Measurements from ENCODE around the gene NUS1. TPM values are rescaled to one million over a fixed set of nuclear protein-coding genes. Genes with fewer than 3 reads are reported as not detected.
"Not testable (repeated sequence)": the region's sequence is repeated elsewhere in the genome, so short reads cannot be mapped to it uniquely, and the experiment has no call there.

NUS1 gene
- polyA plus RNA-seq, 2 donors, result 9.2 to 13.3 TPM

DNA sequence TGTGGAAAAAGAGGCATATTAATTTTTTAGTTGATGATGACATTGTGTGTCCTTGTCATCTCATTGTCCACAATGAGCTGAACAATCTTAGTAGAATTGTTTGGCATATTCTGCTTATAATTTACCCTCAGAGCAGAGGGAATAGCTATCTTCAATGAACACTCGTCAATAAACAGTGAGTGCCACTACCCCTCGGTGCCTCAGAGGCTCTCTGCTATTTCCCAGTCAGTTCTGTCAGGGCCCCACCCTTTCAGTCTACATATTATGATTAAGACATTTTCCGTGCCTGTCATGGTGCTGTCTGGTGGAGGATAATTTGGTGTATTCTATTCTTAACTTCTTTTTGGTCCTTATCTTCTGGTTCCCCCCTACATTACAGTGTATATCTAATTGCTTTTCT, 31.2 kb downstream of the NUS1 start:
- no peaks in the 10 kb centered on the region for H3K9me3 ChIP-seq (ENCODE audit: control insufficient read depth in 2 of 2, insufficient read depth in 1 of 2, low read depth in 1 of 2, low read length in 1 of 2)
- H3K36me3 ChIP-seq (ENCODE audit: control insufficient read depth in 2 of 2, insufficient read depth in 2 of 2, low read length in 1 of 2), result peaks cover 4% of the 10 kb centered on the region in 2 donors
- no peak overlapping the region for H3K4me3 ChIP-seq (ENCODE audit: low read depth in 1 of 2, low read length in 2 of 2)
- H3K27me3 ChIP-seq (ENCODE audit: control insufficient read depth in 1 of 2, insufficient read depth in 2 of 2, low read length in 2 of 2), result no peaks in the 10 kb centered on the region
- H3K4me1 ChIP-seq (ENCODE audit: control insufficient read depth in 2 of 2, insufficient read depth in 2 of 2, low read length in 1 of 2), result no peaks in the 10 kb centered on the region
- WGBS, 2 donors, result 75 to 86% methylated on average over 3 of the region's 3 CpGs
- no peak overlapping the region for H3K27ac ChIP-seq (ENCODE audit: low read depth in 2 of 2, low read length in 1 of 2)

DNA sequence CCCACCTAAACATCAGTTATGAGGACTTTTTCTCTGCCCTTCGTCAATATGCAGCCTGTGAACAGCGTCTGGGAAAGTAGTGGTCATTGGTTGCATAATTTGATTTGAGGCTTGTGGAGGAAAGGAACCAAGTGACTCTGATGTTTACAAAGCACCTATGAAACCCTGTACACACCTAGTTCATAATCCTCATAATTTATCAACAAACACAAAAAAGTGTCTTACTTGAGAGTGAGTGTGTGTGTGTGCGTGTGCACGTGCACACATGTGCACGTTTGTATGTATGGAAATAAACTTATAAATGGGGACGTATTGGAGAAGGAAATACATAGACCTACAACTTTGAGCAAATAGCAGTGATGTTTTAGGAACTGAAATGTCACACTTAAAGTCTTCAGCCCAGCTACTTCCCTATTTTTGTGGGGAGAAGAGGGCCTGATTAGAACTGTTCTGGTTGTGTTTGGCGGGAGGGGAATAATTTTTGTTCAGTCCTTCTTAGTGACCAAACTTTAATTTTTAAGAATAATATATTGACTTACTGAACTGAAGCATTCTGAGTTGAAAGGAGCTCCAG, 31.8 kb downstream of the NUS1 start:
- H3K36me3 ChIP-seq (ENCODE audit: control insufficient read depth in 2 of 2, insufficient read depth in 2 of 2, low read length in 1 of 2); H3K4me1 ChIP-seq (ENCODE audit: control insufficient read depth in 2 of 2, insufficient read depth in 2 of 2, low read length in 1 of 2); H3K27ac ChIP-seq (ENCODE audit: low read depth in 2 of 2, low read length in 1 of 2); H3K9me3 ChIP-seq (ENCODE audit: control insufficient read depth in 2 of 2, insufficient read depth in 1 of 2, low read depth in 1 of 2, low read length in 1 of 2); H3K4me3 ChIP-seq (ENCODE audit: low read depth in 1 of 2, low read length in 2 of 2); H3K27me3 ChIP-seq (ENCODE audit: control insufficient read depth in 1 of 2, insufficient read depth in 2 of 2, low read length in 2 of 2): not testable (repeated sequence)
- 83 to 87% methylated on average over 6 of the region's 7 CpGs for WGBS, 2 donors

DNA sequence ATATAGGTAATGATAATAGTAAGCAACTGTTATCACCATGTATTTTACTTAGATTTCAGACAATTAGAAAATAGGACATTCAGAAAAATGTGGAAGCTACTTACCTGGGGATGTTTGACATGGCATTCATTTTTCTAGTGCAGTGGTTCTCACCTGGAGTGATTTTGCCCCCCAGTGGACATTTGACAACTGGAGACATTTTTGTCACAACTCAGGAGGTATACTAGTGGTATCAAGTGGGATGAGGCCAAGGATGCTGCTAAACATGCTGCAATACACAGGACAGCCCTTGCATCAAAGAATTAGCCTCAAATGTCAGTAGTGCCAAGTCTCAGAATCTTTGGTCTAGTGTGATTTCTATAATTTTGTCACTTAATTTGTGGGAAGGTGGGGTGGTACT, 36.1 kb downstream of the NUS1 start:
- Histone ChIP-seq H3K27me3 (ENCODE audit: control insufficient read depth in 1 of 2, insufficient read depth in 2 of 2, low read length in 2 of 2) (no peaks in the 10 kb centered on the region), H3K4me3 (ENCODE audit: low read depth in 1 of 2, low read length in 2 of 2) (no peak overlapping the region)

DNA sequence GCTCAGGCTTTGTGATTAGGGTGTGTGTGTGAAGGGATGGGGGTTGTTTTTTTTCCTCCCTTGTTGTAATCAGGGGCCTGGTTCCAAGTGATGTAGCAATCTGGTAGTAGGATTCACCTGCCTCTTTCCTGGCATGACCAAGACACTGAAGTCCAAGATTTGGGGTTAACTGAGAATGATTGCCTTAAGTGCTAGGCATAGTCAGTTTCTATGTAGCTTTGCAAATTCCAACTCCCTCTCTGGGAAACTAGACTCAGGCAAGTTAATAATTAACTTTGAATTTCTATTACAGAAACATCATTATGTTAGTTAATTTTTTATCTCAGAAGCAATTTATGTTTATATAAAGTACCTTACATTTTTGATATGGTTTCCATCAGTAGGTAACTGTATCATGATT, 43.6 kb downstream of the NUS1 start:
- H3K27ac ChIP-seq (ENCODE audit: low read depth in 2 of 2, low read length in 1 of 2), result no peak overlapping the region
- no peaks in the 10 kb centered on the region for H3K27me3 ChIP-seq (ENCODE audit: control insufficient read depth in 1 of 2, insufficient read depth in 2 of 2, low read length in 2 of 2)
- no peaks in the 10 kb centered on the region for H3K9me3 ChIP-seq (ENCODE audit: control insufficient read depth in 2 of 2, insufficient read depth in 1 of 2, low read depth in 1 of 2, low read length in 1 of 2)
- no peaks in the 10 kb centered on the region for H3K36me3 ChIP-seq (ENCODE audit: control insufficient read depth in 2 of 2, insufficient read depth in 2 of 2, low read length in 1 of 2)
- H3K4me3 ChIP-seq (ENCODE audit: low read depth in 1 of 2, low read length in 2 of 2), result no peak overlapping the region
- no peaks in the 10 kb centered on the region for H3K4me1 ChIP-seq (ENCODE audit: control insufficient read depth in 2 of 2, insufficient read depth in 2 of 2, low read length in 1 of 2)

More for the DNA sequence above, 36.1 kb downstream of the NUS1 start:
- Histone ChIP-seq H3K36me3 (ENCODE audit: control insufficient read depth in 2 of 2, insufficient read depth in 2 of 2, low read length in 1 of 2) (peaks cover 2 to 3% of the 10 kb centered on the region in 2 donors), H3K4me1 (ENCODE audit: control insufficient read depth in 2 of 2, insufficient read depth in 2 of 2, low read length in 1 of 2) (no peaks in the 10 kb centered on the region), H3K27ac (ENCODE audit: low read depth in 2 of 2, low read length in 1 of 2) (no peak overlapping the region), H3K9me3 (ENCODE audit: control insufficient read depth in 2 of 2, insufficient read depth in 1 of 2, low read depth in 1 of 2, low read length in 1 of 2) (no peaks in the 10 kb centered on the region)

DNA sequence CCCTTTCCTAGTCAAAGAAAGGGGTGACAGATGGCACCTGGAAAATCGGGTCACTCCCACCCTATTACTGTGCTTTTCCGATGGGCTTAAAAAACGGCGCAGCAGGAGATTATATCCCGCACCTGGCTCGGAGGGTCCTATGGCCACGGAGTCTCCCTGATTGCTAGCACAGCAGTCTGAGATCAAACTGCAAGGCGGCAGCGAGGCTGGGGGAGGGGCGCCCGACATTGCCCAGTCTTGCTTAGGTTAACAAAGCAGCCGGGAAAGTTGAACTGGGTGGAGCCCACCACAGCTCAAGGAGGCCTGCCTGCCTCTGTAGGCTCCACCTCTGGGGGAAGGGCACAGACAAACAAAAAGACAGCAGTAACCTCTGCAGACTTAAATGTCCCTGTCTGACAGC, 46.3 kb downstream of the NUS1 start:
- not testable (repeated sequence) for H3K9me3 ChIP-seq (ENCODE audit: control insufficient read depth in 2 of 2, insufficient read depth in 1 of 2, low read depth in 1 of 2, low read length in 1 of 2); H3K4me3 ChIP-seq (ENCODE audit: low read depth in 1 of 2, low read length in 2 of 2); H3K4me1 ChIP-seq (ENCODE audit: control insufficient read depth in 2 of 2, insufficient read depth in 2 of 2, low read length in 1 of 2); H3K36me3 ChIP-seq (ENCODE audit: control insufficient read depth in 2 of 2, insufficient read depth in 2 of 2, low read length in 1 of 2); H3K27me3 ChIP-seq (ENCODE audit: control insufficient read depth in 1 of 2, insufficient read depth in 2 of 2, low read length in 2 of 2); H3K27ac ChIP-seq (ENCODE audit: low read depth in 2 of 2, low read length in 1 of 2)
- WGBS, 2 donors, result 94 to 95% methylated on average over 12 of the region's 12 CpGs

DNA sequence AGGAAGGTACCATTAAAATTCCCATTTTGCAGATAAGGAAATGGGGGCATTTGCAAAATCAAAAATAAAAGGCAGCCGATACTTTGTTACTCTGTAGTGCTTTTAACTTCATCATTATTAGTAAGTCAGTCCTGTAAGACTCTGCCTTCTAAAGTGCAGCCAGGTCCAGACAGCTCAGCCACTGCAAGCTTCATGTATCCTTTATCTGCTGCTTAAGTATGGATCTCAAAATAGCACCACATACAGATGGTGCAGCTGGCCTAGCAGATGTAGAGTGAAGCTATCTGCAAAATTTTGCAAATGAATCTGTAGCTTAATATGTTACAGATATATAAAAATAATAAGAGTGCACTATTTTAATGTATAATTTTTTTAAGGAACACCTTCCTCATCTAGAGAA, 53.4 kb downstream of the NUS1 start:
- no peaks in the 10 kb centered on the region for H3K27me3 ChIP-seq (ENCODE audit: control insufficient read depth in 1 of 2, insufficient read depth in 2 of 2, low read length in 2 of 2)
- H3K4me3 ChIP-seq (ENCODE audit: low read depth in 1 of 2, low read length in 2 of 2), result no peak overlapping the region
- no peaks in the 10 kb centered on the region for H3K36me3 ChIP-seq (ENCODE audit: control insufficient read depth in 2 of 2, insufficient read depth in 2 of 2, low read length in 1 of 2)
- WGBS, 2 donors, result 94 to 97% methylated on average over 1 of the region's 1 CpG
- no peak overlapping the region for H3K27ac ChIP-seq (ENCODE audit: low read depth in 2 of 2, low read length in 1 of 2)
- no peaks in the 10 kb centered on the region for H3K9me3 ChIP-seq (ENCODE audit: control insufficient read depth in 2 of 2, insufficient read depth in 1 of 2, low read depth in 1 of 2, low read length in 1 of 2)
- no peaks in the 10 kb centered on the region for H3K4me1 ChIP-seq (ENCODE audit: control insufficient read depth in 2 of 2, insufficient read depth in 2 of 2, low read length in 1 of 2)

DNA sequence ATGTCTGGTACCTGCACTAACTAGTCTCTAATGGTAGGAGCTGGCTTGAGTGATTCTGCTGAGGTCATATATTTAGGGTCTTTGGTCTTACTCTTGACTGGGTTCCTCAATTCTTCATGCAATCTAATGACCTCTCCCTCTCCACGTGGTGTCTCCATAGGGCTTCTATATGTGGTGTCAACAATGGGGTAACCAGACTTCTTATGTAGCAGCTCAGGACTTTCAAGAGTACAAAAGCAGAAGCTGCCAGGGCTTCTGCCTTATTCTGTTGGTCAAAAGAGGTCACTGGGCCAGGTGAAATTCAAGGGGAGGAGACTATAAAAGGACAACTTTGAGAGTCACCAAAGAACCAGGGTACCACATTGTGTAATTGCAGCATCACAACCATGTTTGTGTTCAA, 54.3 kb downstream of the NUS1 start:
- no peak overlapping the region for H3K27ac ChIP-seq (ENCODE audit: low read depth in 2 of 2, low read length in 1 of 2)
- H3K4me3 ChIP-seq (ENCODE audit: low read depth in 1 of 2, low read length in 2 of 2), result no peak overlapping the region
- no peaks in the 10 kb centered on the region for H3K9me3 ChIP-seq (ENCODE audit: control insufficient read depth in 2 of 2, insufficient read depth in 1 of 2, low read depth in 1 of 2, low read length in 1 of 2)
- no peaks in the 10 kb centered on the region for H3K27me3 ChIP-seq (ENCODE audit: control insufficient read depth in 1 of 2, insufficient read depth in 2 of 2, low read length in 2 of 2)
- no peaks in the 10 kb centered on the region for H3K4me1 ChIP-seq (ENCODE audit: control insufficient read depth in 2 of 2, insufficient read depth in 2 of 2, low read length in 1 of 2)
- 43 to 63% methylated on average over 1 of the region's 1 CpG for WGBS, 2 donors
- H3K36me3 ChIP-seq (ENCODE audit: control insufficient read depth in 2 of 2, insufficient read depth in 2 of 2, low read length in 1 of 2), result no peaks in the 10 kb centered on the region

DNA sequence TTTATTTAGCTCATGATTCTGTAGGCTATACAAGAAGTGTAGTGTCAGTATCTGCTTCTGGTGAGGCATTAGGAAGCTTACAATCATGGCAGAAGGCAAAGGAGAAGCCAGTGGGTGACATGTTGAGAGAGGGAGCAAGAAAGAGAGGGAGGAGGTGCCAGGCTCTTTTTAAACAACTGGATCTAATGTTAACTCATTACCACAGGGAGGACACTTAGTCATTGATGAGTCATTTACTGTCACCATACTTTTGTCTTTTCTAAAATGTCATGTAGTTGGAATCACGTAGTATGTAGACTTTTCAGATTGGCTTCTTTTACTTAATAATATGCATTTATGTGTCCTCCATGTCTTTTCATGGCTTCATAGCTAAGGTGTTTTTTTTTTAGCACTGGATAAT, 58.1 kb downstream of the NUS1 start:
- 59 to 76% methylated on average over 1 of the region's 1 CpG for WGBS, 2 donors
- Histone ChIP-seq H3K4me3 (ENCODE audit: low read depth in 1 of 2, low read length in 2 of 2) (no peak overlapping the region), H3K36me3 (ENCODE audit: control insufficient read depth in 2 of 2, insufficient read depth in 2 of 2, low read length in 1 of 2) (no peaks in the 10 kb centered on the region), H3K9me3 (ENCODE audit: control insufficient read depth in 2 of 2, insufficient read depth in 1 of 2, low read depth in 1 of 2, low read length in 1 of 2) (no peaks in the 10 kb centered on the region), H3K27me3 (ENCODE audit: control insufficient read depth in 1 of 2, insufficient read depth in 2 of 2, low read length in 2 of 2) (no peaks in the 10 kb centered on the region), H3K4me1 (ENCODE audit: control insufficient read depth in 2 of 2, insufficient read depth in 2 of 2, low read length in 1 of 2) (no peaks in the 10 kb centered on the region), H3K27ac (ENCODE audit: low read depth in 2 of 2, low read length in 1 of 2) (no peak overlapping the region)

DNA sequence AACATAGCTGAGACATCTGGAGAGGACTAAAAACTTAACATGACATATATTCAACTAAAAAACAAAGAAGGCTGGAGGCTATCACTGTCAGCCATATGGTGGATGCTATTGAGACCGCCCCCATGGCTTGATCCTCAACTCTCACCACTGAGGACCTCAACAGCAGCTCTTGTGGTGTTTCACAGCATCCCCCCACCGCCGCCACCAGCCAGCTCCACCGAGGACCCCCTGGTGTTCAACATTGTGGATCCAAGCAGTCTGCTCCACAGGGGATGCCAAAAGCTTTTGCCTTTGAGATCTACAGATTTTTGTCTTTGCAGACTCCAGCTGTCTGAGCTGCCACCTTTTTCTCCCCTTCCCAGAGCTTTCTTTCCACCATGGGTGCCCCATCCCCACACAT, 64.6 kb downstream of the NUS1 start:
- no peak overlapping the region for H3K4me3 ChIP-seq (ENCODE audit: low read depth in 1 of 2, low read length in 2 of 2)
- no peak overlapping the region for H3K27ac ChIP-seq (ENCODE audit: low read depth in 2 of 2, low read length in 1 of 2)
- WGBS, 2 donors, result 56 to 64% methylated on average over 4 of the region's 4 CpGs
- H3K9me3 ChIP-seq (ENCODE audit: control insufficient read depth in 2 of 2, insufficient read depth in 1 of 2, low read depth in 1 of 2, low read length in 1 of 2), result peaks cover 2 to 6% of the 10 kb centered on the region in 2 donors
- H3K36me3 ChIP-seq (ENCODE audit: control insufficient read depth in 2 of 2, insufficient read depth in 2 of 2, low read length in 1 of 2), result no peaks in the 10 kb centered on the region
- H3K27me3 ChIP-seq (ENCODE audit: control insufficient read depth in 1 of 2, insufficient read depth in 2 of 2, low read length in 2 of 2), result no peaks in the 10 kb centered on the region
- H3K4me1 ChIP-seq (ENCODE audit: control insufficient read depth in 2 of 2, insufficient read depth in 2 of 2, low read length in 1 of 2), result no peaks in the 10 kb centered on the region

DNA sequence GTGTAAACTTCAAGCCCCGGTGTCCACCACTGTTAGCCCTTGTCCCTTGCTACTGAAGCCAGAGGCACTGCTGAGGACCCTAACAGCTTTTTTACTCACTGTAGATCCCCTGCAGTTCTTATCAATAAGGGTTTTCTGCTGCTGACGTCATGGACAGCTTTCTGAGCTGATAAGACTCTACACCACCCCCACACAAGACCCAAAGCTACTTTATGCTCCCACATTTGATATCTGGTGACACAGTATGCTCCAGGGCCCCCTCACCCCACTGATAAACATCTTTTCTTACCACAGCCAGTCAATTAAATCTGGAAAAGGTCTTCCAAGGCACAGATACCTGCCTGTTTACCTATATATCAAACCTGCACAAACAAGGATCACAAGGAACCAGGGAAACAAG, 65.3 kb downstream of the NUS1 start:
- Histone ChIP-seq H3K9me3 (ENCODE audit: control insufficient read depth in 2 of 2, insufficient read depth in 1 of 2, low read depth in 1 of 2, low read length in 1 of 2) (peaks cover 2 to 7% of the 10 kb centered on the region in 2 donors), H3K27me3 (ENCODE audit: control insufficient read depth in 1 of 2, insufficient read depth in 2 of 2, low read length in 2 of 2) (no peaks in the 10 kb centered on the region), H3K36me3 (ENCODE audit: control insufficient read depth in 2 of 2, insufficient read depth in 2 of 2, low read length in 1 of 2) (no peaks in the 10 kb centered on the region), H3K4me3 (ENCODE audit: low read depth in 1 of 2, low read length in 2 of 2) (no peak overlapping the region), H3K27ac (ENCODE audit: low read depth in 2 of 2, low read length in 1 of 2) (no peak overlapping the region), H3K4me1 (ENCODE audit: control insufficient read depth in 2 of 2, insufficient read depth in 2 of 2, low read length in 1 of 2) (no peaks in the 10 kb centered on the region)
- WGBS, 2 donors, result 42 to 50% methylated on average over 2 of the region's 2 CpGs
